H1 (cell line): ENCODE data around the gene F11R. TPM values are rescaled to one million over a fixed set of nuclear protein-coding genes. Genes with fewer than 3 reads are reported as not detected.

ENCODE experiments used
- MAFK ChIP-seq: IDR thresholded peaks from 2 replicates; pipeline ENCODE4 v1.6.1; 2012; ENCODE audit warnings: low read depth, mild to moderate bottlenecking, improper control_type of control experiment, low read length
- TBP ChIP-seq: IDR thresholded peaks from 2 replicates; pipeline ENCODE4 v1.6.1; 2011; ENCODE audit warnings: low read depth, low read length, improper control_type of control experiment
- polyA plus RNA-seq, 7 experiments: library from polyadenylated mRNA; depleted of rRNA in 3 of 7; stranded (reverse) in 5 of 7; unstranded in 2 of 7; fragments of >200 nt in 5 of 7; fragments of 200-250 nt in 2 of 7; gene quantifications; 1 replicate in 5 of 7; 2 replicates in 1 of 7; 4 replicates in 1 of 7; pipeline versions ENCODE4 v1.2.1 to v1.2.3, GENCODE V29; 2011 to 2013; ENCODE audit warnings: missing spikeins in 2 of 7, mixed read lengths in 2 of 7
- total RNA-seq: library from RNA; stranded (reverse); fragmentation: NEBNext Ultra II Directional; extraction: Animal tissue kit (Norgen Biotek cat#: 25700); gene quantifications from 2 replicates; pipeline ENCODE4 v1.2.1, GENCODE V29; 2021
- TF ChIP-seq, protein P1 (sequence below): IDR thresholded peaks from 2 replicates; pipeline ENCODE4 v1.6.1; 2011; ENCODE audit warnings: low read depth, mild to moderate bottlenecking, low read length; ENCODE audit not compliant: insufficient read depth

The F11R gene
- total and polyA plus RNA-seq, 2 of the 8 experiments (the other 6 are each of a cell fraction or from before 2014, with no cell fraction given) = 159 to 200 TPM

DNA sequence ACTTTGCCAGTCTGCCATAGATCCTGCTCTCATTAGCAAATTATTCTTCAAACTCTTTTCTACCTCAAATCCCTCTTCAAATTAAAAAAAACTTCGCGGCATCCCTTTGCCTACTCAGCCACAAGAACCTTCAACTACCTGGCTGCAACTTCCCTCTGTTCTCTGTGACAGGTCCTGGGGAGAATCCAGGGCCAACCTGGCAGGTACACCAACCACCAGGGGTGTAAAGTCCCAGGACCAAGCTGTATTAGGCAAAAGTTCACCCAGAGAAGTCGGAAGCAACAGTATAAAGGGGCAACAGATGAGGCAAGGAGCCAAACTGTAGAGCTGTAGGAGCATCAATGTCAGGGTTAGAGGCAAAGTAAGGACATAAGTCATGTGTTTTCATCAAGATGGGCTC, 48.0 kb downstream of the F11R start (continued):
- TF ChIP-seq MAFK (no peak), TBP (no peak)
- TF ChIP-seq, protein P1, sequence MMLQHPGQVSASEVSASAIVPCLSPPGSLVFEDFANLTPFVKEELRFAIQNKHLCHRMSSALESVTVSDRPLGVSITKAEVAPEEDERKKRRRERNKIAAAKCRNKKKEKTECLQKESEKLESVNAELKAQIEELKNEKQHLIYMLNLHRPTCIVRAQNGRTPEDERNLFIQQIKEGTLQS = no peak
